ELF-1 (cell line): ENCODE data around the gene RGS5.
"Not testable (repeated sequence)": the region's sequence is repeated elsewhere in the genome, so short reads cannot be mapped to it uniquely, and the experiment has no call there.

Source experiments
- DNase-seq: peaks from one replicate; pipeline ENCODE4 v3.0.0-alpha.2; 2016; ENCODE audit warnings: low read depth, low spot score

Gene RGS5

GRCh38 chr1:163202833-163203451, at the start of gene RGS5:
Gene RGS5 (minus strand): TSS chr1:163202916. CDS start chr1:163202835, 81 bp downstream.
- peak; percentile 94 for DNase-seq

DNA sequence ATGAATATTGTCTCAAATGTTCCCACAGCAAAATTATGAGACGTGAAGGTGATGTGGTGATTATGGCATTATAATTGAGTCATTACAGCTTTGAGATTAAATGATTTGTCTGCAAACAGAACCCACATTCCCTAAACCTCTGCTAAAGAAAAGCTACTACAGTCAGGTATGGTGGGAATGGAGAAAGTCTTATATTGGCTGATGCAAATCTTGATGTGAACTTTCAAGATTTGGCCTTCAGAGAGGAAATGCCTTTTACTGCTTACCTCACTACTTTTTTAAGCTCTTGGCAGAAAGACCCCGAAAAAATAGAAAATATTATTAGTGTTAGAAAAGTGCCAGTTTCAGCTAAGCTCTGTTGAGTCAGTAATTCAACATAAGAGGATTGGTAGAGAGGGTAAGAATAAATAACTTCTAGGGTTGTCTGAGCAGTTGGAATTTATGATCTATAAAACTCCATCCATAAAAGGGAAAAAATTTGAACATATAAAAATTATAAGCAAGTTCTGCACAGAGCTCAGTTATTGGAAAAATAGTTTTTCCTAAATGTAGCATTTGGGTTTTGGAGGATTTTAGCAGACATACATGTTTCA, 47.8 kb upstream of the RGS5 start:
- DNase-seq, result no peak

GRCh38 chr1:163248064-163248463, 45.3 kb upstream of the RGS5 start:
- DNase-seq, result no peak

- DNase-seq, result not testable (repeated sequence)
Observed at GRCh38 chr1:163244648-163245047, 41.9 kb upstream of the RGS5 start.

GRCh38 chr1:163241746-163242145, 39.0 kb upstream of the RGS5 start:
- no peak for DNase-seq

DNA sequence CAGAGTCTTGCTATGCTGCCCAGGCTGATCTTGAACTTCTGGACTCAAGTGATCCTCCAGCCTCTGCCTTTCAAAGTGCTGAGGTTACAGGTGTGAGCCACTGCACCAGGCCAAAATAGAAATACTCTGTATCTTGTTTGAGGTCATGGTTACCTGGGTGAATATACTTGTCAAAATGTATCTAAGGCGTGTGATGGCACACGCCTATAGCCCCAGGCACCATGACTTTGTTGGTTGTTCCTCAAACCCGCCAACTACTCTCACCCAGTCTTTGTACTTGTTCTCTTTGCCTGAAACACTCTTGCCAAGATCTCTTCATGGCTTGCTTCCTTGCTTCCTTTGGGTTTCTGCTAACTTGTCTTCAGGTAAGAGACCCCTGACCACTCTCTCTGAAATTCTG, 38.0 kb upstream of the RGS5 start:
- no peak for DNase-seq

GRCh38 chr1:163233643-163234042, 30.9 kb upstream of the RGS5 start:
- DNase-seq, result not testable (repeated sequence)

GRCh38 chr1:163231385-163231784, 28.7 kb upstream of the RGS5 start:
- DNase-seq, result no peak

DNA sequence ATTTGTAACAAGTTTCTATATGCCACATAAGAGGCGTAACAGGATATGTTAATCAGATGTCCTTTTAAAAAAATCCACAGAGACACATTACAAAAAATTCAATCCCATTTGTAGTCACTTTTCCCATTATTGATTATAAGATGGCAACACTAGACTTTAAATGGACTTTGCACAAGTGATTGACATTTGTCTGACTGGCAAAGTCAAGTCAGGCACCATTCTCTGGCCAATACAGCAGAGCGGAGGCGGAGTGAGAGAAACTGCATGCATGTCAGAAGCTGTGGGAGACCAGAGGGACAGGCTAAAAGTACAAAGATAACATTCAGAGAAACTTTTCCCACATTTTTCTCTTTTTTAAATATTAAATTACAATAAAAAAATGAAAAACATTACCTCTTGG, 28.1 kb upstream of the RGS5 start:
- no peak for DNase-seq

GRCh38 chr1:163228271-163228670, 25.6 kb upstream of the RGS5 start:
- not testable (repeated sequence) for DNase-seq

DNA sequence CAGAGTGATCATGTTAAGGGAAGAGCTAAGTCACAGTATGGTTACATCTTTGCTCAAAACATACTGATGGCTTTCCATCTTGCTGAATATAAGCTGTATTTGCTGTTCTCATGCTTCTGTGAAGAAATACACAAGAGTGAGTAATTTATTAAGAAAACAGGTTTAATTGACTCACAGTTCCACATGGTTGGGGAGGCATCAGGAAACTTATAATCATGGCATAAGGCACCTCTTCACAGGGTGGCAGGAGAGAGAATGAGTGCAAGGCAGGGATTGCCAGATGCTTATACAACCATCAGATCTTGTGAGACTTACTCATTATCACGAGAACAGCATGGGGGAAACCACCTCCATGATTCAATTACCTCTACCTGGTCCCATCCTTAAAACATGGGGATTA, 24.4 kb upstream of the RGS5 start:
- no peak for DNase-seq

GRCh38 chr1:163213626-163214025, 10.9 kb upstream of the RGS5 start:
- DNase-seq, result no peak

DNA sequence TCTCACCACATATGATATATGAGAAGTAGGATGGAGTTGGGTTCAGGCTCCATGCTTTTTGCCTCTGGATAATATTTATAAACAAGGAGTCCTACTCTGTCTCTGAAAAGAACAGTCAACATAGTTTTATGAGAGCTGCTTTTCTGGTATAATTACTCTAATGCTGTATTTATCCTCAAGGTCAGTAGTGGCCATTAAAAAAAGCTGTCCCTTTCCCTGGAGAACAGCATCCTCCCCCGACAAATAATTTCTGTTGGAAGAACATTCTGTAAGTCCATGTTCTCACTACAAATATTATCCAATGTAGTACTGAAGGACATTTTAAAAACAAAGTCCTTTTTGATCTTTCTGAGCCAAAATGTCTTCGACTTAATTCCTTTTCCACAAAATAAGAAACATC, 9.0 kb upstream of the RGS5 start:
- no peak for DNase-seq

GRCh38 chr1:163205513-163205912, 2.8 kb upstream of the RGS5 start:
- DNase-seq, result no peak

DNA sequence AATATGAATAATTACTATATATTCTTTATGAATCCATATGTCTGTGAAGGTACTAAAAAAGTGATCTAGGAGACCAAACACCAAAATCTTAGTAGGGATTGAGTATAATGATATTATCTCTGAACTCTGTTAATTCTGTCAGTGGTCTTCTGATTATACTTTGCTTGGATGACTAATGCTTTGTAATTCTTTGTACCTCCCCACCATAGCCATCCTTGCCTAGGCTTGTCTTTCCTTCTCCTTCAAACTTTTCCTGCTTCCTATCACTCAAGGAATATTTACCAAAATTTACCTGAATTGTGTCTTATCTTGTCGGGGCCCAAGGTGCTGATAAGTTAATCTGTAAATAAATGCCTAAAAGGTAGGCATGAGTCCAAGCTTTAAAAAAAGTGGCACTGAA, 845 bp upstream of the RGS5 start:
- no peak for DNase-seq

GRCh38 chr1:163201906-163202305, 810 bp downstream of the RGS5 start:
- no peak for DNase-seq

GRCh38 chr1:163197022-163197421, 5.7 kb downstream of the RGS5 start:
- no peak for DNase-seq

DNA sequence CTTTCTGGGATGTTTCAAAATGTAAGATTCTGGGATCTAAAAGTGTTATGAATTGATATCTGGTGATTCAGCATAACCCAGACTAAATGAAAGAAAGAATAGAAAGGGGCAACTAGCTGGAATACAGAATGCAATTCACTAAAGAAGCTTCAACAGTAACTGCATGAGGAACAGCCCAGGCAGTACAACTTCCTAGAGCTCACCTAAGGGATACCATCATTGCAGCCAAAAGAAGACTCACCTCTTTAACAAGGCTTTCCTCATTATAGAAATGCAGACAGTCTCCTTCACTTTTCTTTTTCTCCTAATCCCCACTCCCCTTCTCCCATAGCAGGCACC, 6.3 kb downstream of the RGS5 start:
- no peak for DNase-seq

DNA sequence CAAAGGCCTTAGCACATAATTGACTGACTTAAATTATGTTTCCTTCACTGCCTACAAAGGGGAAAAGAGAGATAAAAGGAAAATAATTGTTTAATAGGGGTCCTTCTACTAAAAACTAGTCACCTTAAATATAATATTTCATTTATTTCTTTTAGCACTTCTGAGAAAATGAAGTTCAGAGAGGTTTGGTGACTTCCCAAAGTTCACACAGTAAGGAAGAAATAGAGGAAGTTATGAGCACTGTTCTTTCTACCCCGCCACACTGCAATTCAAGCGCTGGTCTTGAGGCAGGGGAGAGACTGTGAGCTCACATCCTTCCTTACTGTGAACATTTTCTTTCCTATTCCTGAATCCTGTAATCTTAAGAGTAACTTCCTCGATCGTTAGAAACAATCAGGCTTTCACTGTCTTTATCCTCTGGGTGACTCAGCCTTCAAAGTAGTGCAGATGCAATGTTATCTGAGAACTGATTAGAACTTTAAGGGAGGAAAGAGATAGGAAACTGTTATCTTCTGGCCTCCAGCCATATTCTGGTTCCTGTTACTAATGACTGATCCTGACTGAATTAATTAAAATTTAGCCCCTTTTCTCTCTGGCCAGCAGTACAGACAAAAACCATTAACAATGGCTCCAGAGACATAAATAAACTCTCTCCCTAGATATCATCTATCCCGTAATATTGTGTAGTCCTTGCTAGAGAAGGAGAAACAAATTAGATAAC, 6.8 kb downstream of the RGS5 start:
- peak; percentile 10 for DNase-seq

DNA sequence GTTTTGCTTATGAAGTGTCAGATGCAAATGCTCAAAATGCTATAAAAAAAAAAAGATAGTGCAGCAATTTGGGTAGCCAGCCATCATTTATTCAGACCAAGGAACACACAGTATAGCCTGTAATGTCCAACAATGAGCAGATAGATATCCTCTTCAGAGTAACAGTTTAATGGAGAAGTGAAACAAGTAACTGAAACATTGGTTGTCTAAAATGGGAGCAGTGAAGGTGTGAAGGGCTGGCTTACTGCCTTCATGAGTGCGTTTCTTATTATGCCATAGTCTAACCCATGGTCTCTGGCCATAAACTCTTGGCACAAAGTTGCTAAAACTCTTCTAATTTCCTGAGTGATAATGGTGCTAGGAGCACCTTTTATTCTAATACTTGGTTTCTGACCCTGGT, 11.4 kb downstream of the RGS5 start:
- DNase-seq, result no peak

DNA sequence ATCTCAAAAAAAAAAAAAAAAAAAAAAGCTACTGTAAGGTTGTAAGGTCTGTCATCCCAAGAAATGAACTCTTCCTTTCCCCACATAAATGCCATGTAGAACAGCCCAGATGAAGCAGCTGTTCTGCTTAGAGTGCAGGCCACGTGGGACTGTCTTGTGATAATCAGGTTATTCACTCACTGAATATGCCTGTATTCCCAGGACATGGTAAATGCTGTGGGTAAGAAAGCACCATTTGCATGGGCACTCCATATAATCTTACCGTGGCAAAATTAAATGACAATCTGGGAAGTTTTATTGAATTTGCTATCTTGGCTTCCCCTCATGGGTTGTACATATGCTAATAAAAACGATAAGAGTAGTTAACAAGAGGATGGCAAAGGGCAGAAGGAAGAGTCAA, 13.8 kb downstream of the RGS5 start:
- DNase-seq, result no peak

- no peak for DNase-seq
Observed at GRCh38 chr1:163187849-163188248, 14.9 kb downstream of the RGS5 start.

DNA sequence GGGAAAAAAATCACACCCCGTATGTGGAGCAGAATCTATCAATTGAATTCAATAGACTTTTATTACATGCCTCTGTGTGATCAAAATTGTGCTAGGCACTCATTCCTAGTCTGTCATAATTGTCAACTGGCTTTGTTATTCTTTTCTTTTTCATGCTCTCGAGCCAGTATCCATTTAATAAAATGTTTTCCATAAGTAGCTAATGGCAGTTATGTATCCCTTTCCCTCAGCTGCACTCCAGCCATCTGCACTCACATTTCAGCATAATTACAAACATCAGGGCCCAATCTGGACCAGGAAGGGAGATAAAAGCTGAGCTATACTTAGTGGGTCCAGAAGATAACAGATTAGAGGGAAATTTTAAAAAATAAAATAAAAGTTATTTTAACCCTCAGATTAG, 15.9 kb downstream of the RGS5 start:
- DNase-seq, result no peak
